GM18511 (cell line): ENCODE data around the gene RAB3D.
A peak's percentile ranks its signal among the peaks of the same experiment; 100 is the strongest.
"Not testable (repeated sequence)": the region's sequence is repeated elsewhere in the genome, so short reads cannot be mapped to it uniquely, and the experiment has no call there.

Experiments used
- ATAC-seq: cut with Tn5 transposase; IDR thresholded peaks from one replicate; pipeline ENCODE4 v1.9.1; 2021; ENCODE audit warnings: mild to moderate bottlenecking, moderate library complexity; ENCODE audit not compliant: unreplicated experiment

RAB3D gene

DNA sequence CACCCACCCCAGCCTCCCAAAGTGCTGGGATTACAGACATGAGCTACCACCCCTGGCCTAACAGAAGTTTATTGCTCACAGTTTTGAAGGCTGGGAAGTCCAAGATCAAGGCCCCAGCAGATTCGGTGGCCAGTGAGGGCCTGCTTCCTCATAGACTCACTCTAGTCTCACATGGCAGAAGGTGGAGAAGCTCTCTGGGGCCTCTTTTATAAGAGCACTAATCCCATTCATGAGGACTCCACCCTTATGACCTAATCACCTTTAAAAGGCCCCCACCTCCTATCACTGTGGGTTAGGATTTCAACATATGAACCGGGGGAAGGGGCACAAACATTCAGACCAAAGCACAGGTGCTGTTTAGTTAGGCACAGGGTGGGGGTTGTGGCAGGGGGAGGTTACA lies 28.1 kb upstream of the RAB3D start:
- ATAC-seq = no peak

DNA sequence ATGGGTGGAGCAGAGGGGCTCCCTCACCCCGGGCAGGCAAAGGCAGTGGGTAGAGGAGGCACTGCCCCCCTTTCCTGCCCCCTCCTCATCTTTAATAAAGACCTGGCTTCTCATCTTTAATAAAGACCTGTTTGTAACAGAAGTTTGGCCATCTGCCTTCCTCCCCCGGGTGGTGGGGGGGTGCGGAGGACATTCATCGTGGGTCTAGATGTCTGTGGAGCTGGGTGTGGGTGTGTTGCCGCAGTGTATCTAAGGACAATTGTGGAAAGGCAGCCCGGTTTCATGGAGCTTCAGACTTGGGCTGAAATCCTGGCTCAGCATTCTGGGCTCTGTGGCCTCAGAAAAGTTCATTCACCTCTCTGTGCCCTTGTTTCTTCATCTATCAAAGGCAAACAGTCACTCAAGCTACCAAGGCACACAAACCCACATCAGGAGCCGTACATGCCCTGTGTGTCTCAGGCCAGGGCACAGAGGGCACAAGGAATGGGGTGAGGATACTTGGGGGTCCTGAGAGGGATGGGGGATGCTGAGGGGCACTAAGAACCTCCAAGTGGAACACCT lies 26.2 kb upstream of the RAB3D start:
- no peak for ATAC-seq

DNA sequence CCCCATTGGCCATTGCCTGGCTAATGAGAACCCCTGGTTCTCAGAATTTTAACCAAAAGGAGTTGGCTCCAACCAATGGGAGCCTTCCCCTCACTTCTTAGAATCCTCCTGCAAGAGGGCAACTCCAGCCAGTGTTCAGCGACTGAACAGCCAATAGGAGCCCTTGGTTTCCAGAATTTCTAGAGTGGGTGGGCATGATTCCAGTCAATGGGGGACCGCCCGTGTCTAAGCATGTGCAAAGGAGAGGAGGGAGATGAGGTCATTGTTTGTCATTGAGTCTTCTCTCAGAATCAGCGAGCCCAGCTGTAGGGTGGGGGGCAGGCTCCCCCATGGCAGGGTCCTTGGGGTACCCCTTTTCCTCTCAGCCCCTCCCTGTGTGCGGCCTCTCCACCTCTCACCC lies 25.5 kb upstream of the RAB3D start:
- no peak for ATAC-seq

DNA sequence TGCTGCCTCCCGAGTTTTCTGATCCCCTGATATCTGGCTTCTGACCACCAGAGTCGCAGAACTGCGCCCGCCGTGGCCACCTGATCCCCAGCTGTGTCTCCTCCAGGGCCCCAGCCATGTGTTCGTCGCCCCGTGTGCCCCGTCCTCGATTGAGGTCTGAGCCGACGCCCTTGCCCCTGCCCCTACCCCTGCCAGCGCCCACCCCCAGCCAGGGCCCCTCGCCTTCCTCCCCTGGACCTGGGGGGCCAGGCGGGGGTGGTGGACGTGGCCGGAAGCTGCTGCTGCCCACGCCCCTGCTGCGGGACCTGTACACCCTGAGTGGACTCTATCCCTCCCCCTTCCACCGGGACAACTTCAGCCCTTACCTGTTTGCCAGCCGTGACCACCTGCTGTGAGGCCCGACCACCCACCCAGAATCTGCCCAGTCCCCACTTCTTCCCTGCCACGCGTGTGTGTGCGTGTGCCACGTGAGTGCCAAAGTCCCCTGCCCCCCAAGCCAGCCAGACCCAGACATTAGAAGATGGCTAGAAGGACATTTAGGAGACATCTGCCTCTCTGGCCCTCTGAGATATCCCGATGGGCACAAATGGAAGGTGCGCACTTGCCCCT lies 24.9 kb upstream of the RAB3D start:
- ATAC-seq = no peak

DNA sequence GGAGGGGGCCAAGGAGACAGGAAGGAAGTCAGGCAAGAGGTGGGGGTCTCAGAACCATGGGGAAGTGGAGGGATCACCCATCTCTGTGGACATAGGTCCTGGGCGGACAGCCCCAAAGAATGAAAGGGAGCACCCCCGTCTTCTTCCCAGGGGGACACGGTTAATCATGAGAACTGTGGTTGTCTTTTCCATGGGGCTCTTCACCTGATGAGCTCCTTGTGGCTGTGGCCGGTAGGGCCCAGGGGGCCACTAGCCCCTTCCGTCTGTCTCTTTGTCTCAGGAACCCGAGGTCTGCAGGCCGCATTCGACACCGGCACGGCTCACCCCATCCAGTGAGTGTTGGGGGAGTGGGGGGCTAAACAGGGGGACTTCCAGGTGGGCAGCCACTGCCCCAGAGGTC lies 24.4 kb upstream of the RAB3D start:
- no peak for ATAC-seq

DNA sequence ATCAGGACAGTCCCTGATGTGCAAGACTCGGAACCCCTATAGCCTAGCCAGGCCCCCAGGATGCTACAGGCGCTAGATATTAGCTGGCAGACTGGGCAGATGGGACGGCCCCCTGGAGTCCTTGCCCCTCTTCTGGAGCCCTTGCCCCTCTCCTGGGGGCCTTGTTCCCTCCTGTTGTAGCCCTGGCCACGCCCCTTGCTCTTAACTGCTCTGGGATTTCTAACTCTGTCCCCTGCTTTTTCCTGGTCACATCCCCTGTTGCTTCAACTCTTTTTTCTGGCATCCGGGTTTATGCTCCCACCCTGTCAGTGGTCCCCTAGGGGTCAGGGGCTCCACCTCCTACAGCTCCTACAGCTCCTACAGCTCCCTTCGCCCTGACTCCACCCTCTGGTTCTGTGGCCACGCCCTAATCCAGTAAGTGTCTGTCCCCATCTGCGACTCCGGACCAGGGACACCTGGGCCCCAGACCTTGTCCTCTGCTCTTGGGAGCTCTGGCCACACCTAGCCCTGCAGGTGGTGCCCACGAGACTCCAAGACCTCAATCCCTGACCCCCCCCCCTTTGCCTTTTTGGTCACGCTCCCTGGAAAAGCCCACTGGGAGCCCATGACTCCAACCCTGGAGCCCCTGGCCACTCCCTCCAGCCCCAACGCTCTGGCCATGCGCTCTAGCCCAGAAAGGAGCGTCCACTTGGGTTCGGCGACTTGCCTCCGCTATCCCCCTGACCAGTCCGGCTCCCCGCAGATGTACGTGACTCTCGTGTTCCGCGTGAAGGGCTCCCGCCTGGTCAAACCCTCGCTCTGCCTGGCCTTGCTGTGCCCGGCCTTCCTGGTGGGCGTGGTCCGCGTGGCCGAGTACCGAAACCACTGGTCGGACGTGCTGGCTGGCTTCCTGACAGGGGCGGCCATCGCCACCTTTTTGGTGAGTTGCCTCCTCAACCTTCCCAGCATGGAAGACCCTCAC lies 22.6 kb upstream of the RAB3D start:
- ATAC-seq = no peak

DNA sequence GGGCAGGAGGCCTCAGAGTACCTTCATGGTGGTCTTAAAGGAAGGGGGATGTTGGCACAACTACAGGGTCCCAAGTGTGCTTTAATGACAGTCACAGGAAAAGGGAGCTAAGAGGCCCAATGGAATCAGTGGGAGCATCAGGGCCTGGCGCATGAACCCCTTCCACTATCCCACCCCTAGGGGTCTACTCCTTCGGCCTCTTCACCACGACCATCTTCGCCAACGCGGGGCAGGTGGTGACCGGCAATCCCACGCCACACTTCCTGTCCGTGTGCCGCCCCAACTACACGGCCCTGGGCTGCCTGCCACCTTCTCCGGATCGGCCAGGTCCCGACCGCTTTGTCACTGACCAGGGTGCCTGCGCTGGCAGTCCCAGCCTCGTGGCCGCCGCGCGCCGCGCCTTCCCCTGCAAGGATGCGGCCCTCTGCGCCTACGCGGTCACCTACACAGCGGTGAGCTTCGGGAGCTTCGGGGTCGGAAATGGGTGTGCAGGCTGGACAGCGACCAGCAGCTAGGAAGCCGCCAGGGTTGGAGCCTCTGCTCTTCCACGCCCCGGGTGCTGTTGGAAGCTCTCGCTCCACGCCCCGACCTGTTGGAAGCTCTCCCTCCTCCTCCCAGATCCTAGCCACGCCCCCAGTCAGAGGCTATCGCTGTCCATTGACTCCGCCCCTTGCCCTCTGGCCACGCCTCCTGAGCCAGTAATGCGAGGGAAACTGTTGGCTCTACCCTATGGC lies 21.7 kb upstream of the RAB3D start:
- no peak for ATAC-seq

DNA sequence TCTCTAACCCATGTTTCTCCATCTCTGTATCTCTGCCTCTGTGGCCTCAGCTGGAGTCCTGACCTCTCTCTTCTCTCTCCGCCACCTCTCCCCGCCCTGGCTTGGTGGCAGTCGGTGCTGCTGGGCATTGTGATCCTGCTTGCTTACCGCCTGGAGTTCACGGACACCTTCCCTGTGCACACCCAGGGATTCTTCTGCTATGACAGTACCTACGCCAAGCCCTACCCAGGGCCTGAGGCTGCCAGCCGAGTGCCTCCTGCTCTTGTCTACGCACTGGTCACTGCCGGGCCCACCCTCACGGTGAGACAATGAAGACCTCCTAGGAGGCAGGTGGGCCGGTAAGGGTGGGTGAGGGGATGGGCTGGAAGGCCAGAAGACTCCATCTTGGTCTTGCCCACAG lies 20.0 kb upstream of the RAB3D start:
- ATAC-seq = no peak

DNA sequence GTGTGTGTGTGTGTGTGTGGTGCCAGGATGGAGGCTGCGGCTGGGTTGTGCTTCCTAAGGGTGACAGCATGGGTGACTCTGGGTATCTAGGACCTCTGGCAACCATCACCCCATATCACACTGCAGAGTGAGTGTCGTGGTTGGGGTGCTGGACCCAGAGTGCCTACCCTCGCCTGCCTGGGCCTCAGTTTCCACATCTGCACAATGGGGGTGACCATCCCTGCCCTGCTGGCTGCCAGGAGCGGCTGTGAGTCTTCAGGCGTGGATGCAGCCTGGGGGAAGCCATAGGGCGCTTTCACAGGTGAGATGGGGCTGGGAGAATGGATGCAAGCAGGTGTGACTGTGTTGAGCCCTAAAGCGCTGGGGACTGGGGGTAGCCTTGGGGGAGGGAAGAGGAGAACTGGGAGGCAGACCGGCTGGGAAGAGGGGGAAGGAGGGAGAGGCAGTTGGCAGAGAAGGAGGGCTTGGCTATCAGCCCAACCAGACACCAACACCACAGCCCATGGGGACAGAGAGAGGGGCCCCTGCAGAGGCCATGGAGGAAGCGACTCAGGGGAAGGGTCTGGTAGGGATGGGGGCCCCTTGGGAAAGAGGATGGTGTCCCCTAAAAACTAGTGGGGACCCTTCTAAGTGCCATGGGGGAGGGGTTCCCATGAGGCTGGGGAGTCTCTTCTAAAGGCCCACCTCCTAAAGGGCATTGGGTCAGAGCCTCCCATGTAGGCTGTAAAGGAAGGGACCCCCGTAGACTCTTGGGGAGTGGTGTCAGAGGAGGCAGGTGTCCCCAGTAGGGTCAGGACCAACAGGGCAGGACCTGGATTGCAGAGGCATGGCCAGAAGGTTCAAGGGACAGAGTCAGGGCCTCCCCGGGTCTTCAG lies 17.5 kb upstream of the RAB3D start:
- no peak for ATAC-seq

DNA sequence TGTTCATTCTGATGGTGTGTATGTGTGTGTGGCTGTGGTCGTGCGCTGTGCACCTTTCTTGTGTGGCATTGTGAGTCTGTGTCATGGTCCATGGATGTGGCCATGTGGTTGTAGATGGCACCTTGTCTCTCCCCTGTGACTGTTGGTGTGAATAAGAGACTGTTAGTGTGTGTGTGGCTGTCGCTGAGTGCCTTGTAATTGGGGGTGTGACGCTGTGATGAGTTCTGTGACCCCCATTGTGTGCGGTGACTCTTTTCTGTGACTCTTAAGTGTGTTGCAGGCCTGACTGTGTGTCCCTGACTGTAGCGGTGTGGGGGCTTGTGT lies 16.6 kb upstream of the RAB3D start:
- ATAC-seq = no peak

DNA sequence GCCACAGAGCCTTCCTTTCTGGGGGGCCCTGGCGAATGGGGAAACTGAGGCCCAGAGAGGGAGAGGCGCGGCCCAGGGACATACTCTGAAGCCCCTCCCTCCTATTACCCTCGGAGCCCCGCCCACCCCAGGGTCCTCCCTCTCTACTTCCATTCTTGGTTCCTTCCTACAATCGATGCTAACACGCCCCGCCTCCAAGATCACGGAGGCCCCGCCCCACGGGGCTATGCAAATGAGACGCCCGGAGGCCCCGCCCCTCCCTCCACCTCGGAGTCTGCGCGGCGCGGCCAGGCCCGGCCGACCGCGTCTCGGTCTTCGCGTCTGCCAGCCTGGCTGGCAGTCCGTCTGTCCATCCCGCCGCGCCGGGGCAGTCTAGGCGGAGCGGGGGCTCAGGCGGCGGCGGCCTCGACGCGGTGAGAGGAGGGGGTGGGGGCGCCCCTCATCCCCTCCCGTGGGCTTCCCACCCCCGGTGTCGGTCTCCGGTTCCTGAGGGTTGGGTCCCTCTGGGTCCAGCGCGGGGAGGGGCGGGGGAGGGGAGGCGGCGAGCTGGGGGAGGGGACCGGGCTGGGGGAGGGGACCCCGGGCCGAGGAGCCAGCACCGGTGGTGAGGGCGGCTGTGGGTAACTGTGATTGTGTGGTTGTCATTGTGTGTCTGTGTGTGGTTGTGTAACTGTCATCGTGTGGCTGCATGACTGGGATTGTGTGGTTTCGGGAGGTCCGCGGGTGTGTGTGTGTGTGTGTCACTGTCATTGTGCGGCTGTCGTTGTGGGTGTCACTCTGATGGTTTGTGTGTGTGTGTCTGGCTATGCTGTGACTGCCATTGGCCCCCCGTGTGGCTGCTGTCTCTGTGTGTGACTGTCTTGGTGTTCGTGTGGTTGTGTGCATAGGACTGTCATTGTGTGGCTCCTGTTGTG lies 16.0 kb upstream of the RAB3D start, which contains the start of gene PLPPR2:
Gene PLPPR2 (plus strand): TSS at position 273 of the 914 bp plus-strand sequence. CDS start 2,242 bp downstream, outside the sequence.
- ATAC-seq = no peak

DNA sequence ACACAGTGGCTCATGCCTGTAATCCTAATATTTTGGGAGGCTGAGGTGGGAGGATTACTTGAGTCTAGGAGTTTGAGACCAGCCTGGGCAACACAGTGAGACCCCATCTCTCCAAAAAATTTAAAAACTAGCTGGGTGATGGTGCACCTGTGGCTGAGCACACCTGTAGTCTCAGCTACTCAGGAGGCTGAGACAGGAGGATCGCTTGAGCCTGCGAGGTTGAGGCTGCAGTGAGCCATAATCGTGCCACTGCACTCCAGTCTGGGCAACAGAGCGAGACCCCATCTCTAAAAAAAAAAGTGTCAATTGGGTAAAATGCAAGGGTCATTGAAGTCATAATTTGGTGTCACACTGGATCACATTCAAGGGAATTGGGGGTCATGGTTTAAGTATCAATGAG lies 14.6 kb upstream of the RAB3D start:
- ATAC-seq = not testable (repeated sequence)

DNA sequence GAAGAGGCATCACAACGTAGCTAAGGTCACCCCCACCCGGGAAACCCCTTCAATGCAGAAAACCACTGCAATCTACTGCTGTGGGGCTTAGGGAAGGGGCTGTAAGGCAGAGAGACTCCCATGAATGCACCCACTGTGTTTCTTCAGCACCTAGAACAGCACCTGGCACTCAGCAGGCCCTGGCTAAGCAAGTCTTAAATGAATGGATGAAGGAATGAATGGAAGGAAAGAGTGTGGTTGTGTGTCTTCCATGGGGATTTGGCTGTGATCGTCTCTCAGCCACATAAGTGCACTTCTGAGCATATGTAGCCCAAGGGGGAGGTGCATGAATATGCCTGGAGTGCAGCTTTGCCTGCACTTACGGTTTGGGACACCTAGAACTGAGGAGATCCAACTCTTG lies 9.7 kb upstream of the RAB3D start:
- no peak for ATAC-seq

DNA sequence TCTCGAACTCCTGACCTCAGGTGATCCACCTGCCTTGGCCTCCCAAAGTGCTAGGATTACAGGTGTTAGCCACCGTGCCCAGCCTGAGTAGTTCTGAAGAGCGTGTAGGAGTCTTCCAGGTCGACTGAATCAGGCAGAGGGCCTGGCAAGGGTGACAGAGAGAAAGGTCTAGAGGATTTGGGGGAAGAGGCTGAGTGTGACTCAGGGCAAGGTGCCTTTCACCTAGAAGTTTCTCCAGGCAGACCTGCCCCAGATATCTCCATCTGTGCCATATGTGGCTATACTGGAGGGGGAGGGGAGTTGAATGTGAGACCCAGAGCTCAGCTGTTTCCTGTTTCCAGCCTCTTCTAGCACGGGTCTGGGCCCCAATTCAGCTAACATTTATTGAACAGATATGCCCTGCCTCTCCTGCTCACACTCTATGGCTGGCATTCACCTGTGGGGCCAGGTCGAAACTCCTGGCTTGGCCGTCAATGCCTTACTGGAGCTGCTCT lies 8.1 kb upstream of the RAB3D start:
- no peak for ATAC-seq

DNA sequence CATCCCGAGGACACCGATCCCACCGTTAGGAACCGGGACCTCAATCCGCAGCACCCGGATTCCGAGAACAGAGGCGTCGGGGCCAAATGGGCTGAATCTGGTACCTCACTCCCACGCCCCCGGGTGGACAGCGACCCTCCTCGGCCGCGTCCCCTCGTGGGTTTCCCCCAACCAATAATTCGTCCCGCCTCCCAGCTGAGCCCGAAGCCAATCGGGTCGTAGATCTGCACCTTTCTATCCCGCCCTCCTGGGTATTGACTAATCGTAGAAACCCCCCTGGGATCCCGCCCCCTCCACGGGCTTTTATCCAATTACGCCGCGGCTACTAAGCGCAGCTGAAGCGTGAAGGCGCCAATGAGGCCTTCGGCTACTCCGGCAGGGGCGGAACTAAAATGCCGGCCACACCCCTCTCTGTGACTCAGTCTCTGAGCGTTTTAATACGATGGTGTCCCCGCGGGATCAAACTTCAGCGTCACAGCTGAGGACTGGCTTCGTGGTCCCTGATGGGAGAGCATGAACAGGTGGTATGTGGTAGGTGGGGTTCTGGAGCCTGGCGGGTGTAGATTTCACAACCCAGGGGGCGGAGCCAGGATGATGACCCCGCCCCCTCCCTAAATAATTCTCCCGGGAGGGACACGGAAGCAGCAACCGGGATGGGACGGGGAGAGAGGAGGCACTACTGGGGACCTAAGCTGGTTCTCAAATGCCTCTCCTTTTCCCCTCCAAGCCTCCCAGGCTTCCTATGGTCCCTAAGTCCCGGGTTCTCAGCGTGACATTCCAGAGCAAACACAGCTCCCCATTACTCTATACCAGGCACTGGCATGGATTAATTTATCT lies 6.9 kb upstream of the RAB3D start, which contains the start of the genes CCDC159 and TMEM205:
Gene CCDC159 (plus strand): TSS at position 416 of the 837 bp plus-strand sequence. CDS start 88 bp downstream, at position 504.
Gene TMEM205 (minus strand): TSS at position 165 of the 837 bp plus-strand sequence. CDS start 649 bp downstream, outside the sequence.
- ATAC-seq = peak; percentile 94

DNA sequence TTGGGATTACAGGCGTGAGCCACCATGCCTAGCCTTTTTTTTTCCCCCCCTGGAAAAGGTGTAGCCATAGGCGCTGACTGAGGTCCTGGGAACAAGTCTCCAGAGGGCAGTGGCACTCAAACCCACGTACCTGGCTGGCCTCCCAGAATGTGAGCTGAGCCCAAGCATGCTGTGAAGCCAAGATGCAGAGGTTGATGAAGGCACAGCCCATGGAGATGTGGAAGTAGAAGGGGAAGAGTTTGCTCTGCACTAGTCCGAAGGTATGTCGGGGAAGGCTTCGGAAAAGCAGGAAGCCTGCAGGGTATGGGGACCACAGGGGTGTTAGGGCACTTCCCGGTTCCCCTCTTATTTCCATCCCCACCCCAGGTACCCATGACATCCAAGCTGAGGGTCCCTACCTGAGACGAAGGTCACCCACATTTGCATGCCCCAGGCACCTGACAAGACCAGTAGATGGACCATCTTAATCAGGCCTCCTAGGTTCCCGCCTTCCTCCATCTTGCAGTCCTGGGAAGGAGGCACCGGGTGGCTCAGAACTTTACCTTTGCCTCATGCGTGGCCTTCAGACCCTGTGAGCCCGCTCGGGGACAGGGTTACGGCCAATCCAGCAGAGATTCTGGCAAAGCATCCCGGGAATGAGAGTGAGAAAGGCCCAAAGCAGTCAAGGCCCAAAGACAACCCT lies 5.8 kb upstream of the RAB3D start:
- no peak for ATAC-seq

DNA sequence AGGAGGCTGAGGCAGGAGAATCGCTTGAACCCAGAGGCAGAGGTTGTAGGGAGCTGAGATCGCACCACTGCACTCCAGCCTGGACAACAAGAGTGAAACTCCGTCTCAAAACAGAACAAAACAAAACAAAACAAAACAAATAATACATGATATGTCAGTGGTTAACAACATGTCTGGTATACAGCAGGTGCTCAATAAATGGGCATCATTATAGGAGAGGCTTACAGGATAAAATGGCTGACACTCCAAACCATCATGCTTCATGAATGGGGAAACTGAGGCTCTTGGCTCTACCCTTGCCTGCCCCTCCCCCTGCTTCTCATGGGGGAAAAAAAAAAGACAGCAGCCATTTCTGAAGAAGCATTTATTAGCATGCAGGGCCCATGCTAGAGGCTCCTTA lies 3.0 kb upstream of the RAB3D start:
- no peak for ATAC-seq
